ENCODE results near the gene MACROD2. TPM values are rescaled to one million over a fixed set of nuclear protein-coding genes. Genes with fewer than 3 reads are reported as not detected.

The MACROD2 gene
- polyA plus RNA-seq, 1 donor from 2014 or later, result 23.2 TPM

- Histone ChIP-seq H3K9me3 (ENCODE audit: low read length) (no peaks in the 10 kb centered on the region), H3K9ac (ENCODE audit: low read length) (no peak overlapping the region)
- no peak for TF ChIP-seq SMC3 (conservative IDR thresholded peaks at IDR 0.05; ENCODE audit: poor library complexity)
- TF ChIP-seq POLR2AphosphoS5 (IDR thresholded peaks at IDR 0.05), result no peak
- TF ChIP-seq RAD21 (conservative IDR thresholded peaks at IDR 0.05), result no peak
- no peak for TF ChIP-seq CTCF (IDR thresholded peaks at IDR 0.05; ENCODE audit: poor library complexity, severe bottlenecking)
- no peak for TF ChIP-seq EP300 (conservative IDR thresholded peaks at IDR 0.05; ENCODE audit: poor library complexity, severe bottlenecking)
- no peak for TF ChIP-seq MXI1 (conservative IDR thresholded peaks at IDR 0.05; ENCODE audit: poor library complexity, severe bottlenecking)
- no peak for TF ChIP-seq EZH2 (IDR thresholded peaks at IDR 0.05; ENCODE audit: borderline replicate concordance, insufficient read depth, low read length, poor library complexity, severe bottlenecking)
- no peak for TF ChIP-seq REST (IDR thresholded peaks at IDR 0.05; ENCODE audit: borderline replicate concordance)
- TF ChIP-seq TAF1 (IDR thresholded peaks at IDR 0.05; ENCODE audit: low read depth), result no peak
These were observed 307.8 kb downstream of the MACROD2 start for GRCh38 chr20:14303106-14303505.

GRCh38 chr20:14303651-14304050 lies 308.3 kb downstream of the MACROD2 start:
- Histone ChIP-seq H3K27me3 (ENCODE audit: insufficient read depth, low read depth, low read length) (no peaks in the 10 kb centered on the region), H3F3A (ENCODE audit: insufficient read depth, low read length, poor library complexity, severe bottlenecking) (no peaks in the 10 kb centered on the region), H3K9me3 (ENCODE audit: low read length) (no peaks in the 10 kb centered on the region), H3K36me3 (ENCODE audit: insufficient read depth, low read length) (no peaks in the 10 kb centered on the region), H3K79me2 (replicated peaks; ENCODE audit: insufficient read depth, low read length) (no peaks in the 10 kb centered on the region), H3K27ac (ENCODE audit: low read length) (no peak overlapping the region), H3K4me2 (ENCODE audit: low read length) (no peak overlapping the region), H2AFZ (ENCODE audit: low read depth, low read length) (no peak overlapping the region), H3K9ac (ENCODE audit: low read length) (no peak overlapping the region), H3K4me3 (ENCODE audit: low read length) (no peak overlapping the region), H4K20me1 (ENCODE audit: insufficient read depth) (no peaks in the 10 kb centered on the region), H3K9me2 (ENCODE audit: insufficient read depth, low read length) (no peaks in the 10 kb centered on the region)
- TF ChIP-seq EP300 (conservative IDR thresholded peaks at IDR 0.05; ENCODE audit: poor library complexity, severe bottlenecking) (no peak), EZH2 (IDR thresholded peaks at IDR 0.05; ENCODE audit: borderline replicate concordance, insufficient read depth, low read length, poor library complexity, severe bottlenecking) (no peak), SMC3 (conservative IDR thresholded peaks at IDR 0.05; ENCODE audit: poor library complexity) (no peak), RAD21 (conservative IDR thresholded peaks at IDR 0.05) (no peak), TAF1 (IDR thresholded peaks at IDR 0.05; ENCODE audit: low read depth) (no peak), REST (IDR thresholded peaks at IDR 0.05; ENCODE audit: borderline replicate concordance) (no peak), MXI1 (conservative IDR thresholded peaks at IDR 0.05; ENCODE audit: poor library complexity, severe bottlenecking) (no peak), CTCF (IDR thresholded peaks at IDR 0.05; ENCODE audit: poor library complexity, severe bottlenecking) (no peak), POLR2AphosphoS5 (IDR thresholded peaks at IDR 0.05) (no peak)

More at GRCh38 chr20:14303106-14303505, 307.8 kb downstream of the MACROD2 start:
- Histone ChIP-seq H3K79me2 (replicated peaks; ENCODE audit: insufficient read depth, low read length) (no peaks in the 10 kb centered on the region), H3K4me2 (ENCODE audit: low read length) (no peak overlapping the region), H2AFZ (ENCODE audit: low read depth, low read length) (no peak overlapping the region), H3K36me3 (ENCODE audit: insufficient read depth, low read length) (no peaks in the 10 kb centered on the region), H4K20me1 (ENCODE audit: insufficient read depth) (no peaks in the 10 kb centered on the region), H3F3A (ENCODE audit: insufficient read depth, low read length, poor library complexity, severe bottlenecking) (no peaks in the 10 kb centered on the region), H3K9me2 (ENCODE audit: insufficient read depth, low read length) (no peaks in the 10 kb centered on the region), H3K27me3 (ENCODE audit: insufficient read depth, low read depth, low read length) (no peaks in the 10 kb centered on the region), H3K4me3 (ENCODE audit: low read length) (no peak overlapping the region), H3K27ac (ENCODE audit: low read length) (no peak overlapping the region)
